LNCaP clone FGC (cell line): ENCODE measurements around the gene ADSS1.

ENCODE experiments used
- DNase-seq: peaks from one replicate; pipeline ENCODE4 v3.0.0-alpha.2; 2011; ENCODE audit warnings: low read depth
- H3K4me3 ChIP-seq: 2 replicates; pipeline ENCODE4 v1.5.1; 2011; ENCODE audit warnings: mild to moderate bottlenecking, low read depth, low read length, control low read depth
- CTCF ChIP-seq: IDR thresholded peaks from 2 replicates; pipeline ENCODE4 v1.5.1; 2012; ENCODE audit warnings: mild to moderate bottlenecking; ENCODE audit not compliant: control insufficient read depth, insufficient read depth; ENCODE audit errors: extremely low read depth

Gene ADSS1

GRCh38 chr14:104752423-104752734, 28.4 kb downstream of the ADSS1 start:
- H3K4me3 ChIP-seq, result peak overlapping the region; percentile 56
- no peak for DNase-seq
- TF ChIP-seq CTCF, result no peak

- TF ChIP-seq CTCF, result no peak
- DNase-seq, result peak; percentile 98
- peak within 1 kb of the TSS; percentile 97 for H3K4me3 ChIP-seq
Observed at GRCh38 chr14:104752735-104753527, 28.9 kb downstream of the ADSS1 start, which contains the start of gene SIVA1. SIVA1 (plus strand) TSS chr14:104753147; CDS start chr14:104753202, 55 bp downstream.

GRCh38 chr14:104753528-104754212, 29.6 kb downstream of the ADSS1 start:
- DNase-seq, result no peak
- H3K4me3 ChIP-seq, result peak overlapping the region; percentile 97
- no peak for TF ChIP-seq CTCF

- H3K4me3 ChIP-seq, result peak overlapping the region; percentile 97
- DNase-seq, result no peak
- TF ChIP-seq CTCF, result no peak
Observed at GRCh38 chr14:104754213-104754851, 30.3 kb downstream of the ADSS1 start.

GRCh38 chr14:104755621-104756020, 31.6 kb downstream of the ADSS1 start:
- DNase-seq, result no peak
- H3K4me3 ChIP-seq, result no peak overlapping the region
- no peak for TF ChIP-seq CTCF

GRCh38 chr14:104756477-104757237, 32.6 kb downstream of the ADSS1 start:
- TF ChIP-seq CTCF, result no peak
- no peak overlapping the region for H3K4me3 ChIP-seq
- no peak for DNase-seq
